HepG2 (cell line): ENCODE data around the gene ACOT13. TPM values are rescaled to one million over a fixed set of nuclear protein-coding genes. Genes with fewer than 3 reads are reported as not detected.

Experiments used
- CCDC6 ChIP-seq: sonication (generic); formaldehyde crosslinking; IDR thresholded peaks from 2 replicates; pipeline ENCODE4 v1.8.1; 2022; ENCODE audit warnings: mild to moderate bottlenecking, missing genetic modification reagents, moderate library complexity
- CEBPG ChIP-seq: IDR thresholded peaks from 2 replicates; pipeline ENCODE4 v1.6.1; 2016
- DNMT3B ChIP-seq: conservative IDR thresholded peaks from 2 replicates; pipeline ENCODE4 v1.6.1; 2016; ENCODE audit warnings: missing biosample characterization, control low read depth
- ELF1 ChIP-seq: sonication (generic); formaldehyde crosslinking; IDR thresholded peaks from 2 replicates; pipeline ENCODE4 v1.4.0; 2020; ENCODE audit warnings: missing genetic modification reagents
- GABPB1 ChIP-seq: IDR thresholded peaks from 2 replicates; pipeline ENCODE4 v1.6.1; 2016; ENCODE audit warnings: mild to moderate bottlenecking, missing genetic modification reagents, moderate library complexity, missing compliant biosample characterization
- GMEB2 ChIP-seq: IDR thresholded peaks from 2 replicates; pipeline ENCODE4 v1.6.1; 2016; ENCODE audit warnings: missing biosample characterization, missing genetic modification reagents, low read depth
- HIVEP1 ChIP-seq: sonication (generic); formaldehyde crosslinking; IDR thresholded peaks from 2 replicates; pipeline ENCODE4 v1.4.0; 2020; ENCODE audit warnings: mild to moderate bottlenecking, missing genetic modification reagents
- KLF12 ChIP-seq: sonication (generic); formaldehyde crosslinking; IDR thresholded peaks from 2 replicates; pipeline ENCODE4 v1.4.0; 2020; ENCODE audit warnings: missing genetic modification reagents, borderline replicate concordance
- MIER2 ChIP-seq: IDR thresholded peaks from 2 replicates; pipeline ENCODE4 v1.6.1; 2016; ENCODE audit warnings: missing biosample characterization, missing genetic modification reagents
- MLXIP ChIP-seq: sonication (generic); formaldehyde crosslinking; IDR thresholded peaks from 2 replicates; pipeline ENCODE4 v1.9.0; 2021; ENCODE audit warnings: missing genetic modification reagents, borderline replicate concordance
- SETDB1 ChIP-seq: sonication (generic); formaldehyde crosslinking; IDR thresholded peaks from 2 replicates; pipeline ENCODE4 v1.5.1; 2020; ENCODE audit warnings: missing genetic modification reagents, mild to moderate bottlenecking, borderline replicate concordance
- SNAPC2 ChIP-seq: sonication (generic); formaldehyde crosslinking; IDR thresholded peaks from 2 replicates; pipeline ENCODE4 v1.8.1; 2022; ENCODE audit warnings: mild to moderate bottlenecking, missing genetic modification reagents
- THYN1 ChIP-seq: sonication (generic); formaldehyde crosslinking; IDR thresholded peaks from 2 replicates; pipeline ENCODE4 v1.8.1; 2023; ENCODE audit warnings: low read depth, mild to moderate bottlenecking, moderate library complexity, missing genetic modification reagents, borderline replicate concordance
- ZBTB44 ChIP-seq: sonication (generic); formaldehyde crosslinking; IDR thresholded peaks from 2 replicates; pipeline ENCODE4 v1.4.0; 2020; ENCODE audit warnings: missing genetic modification reagents
- ZNF24 ChIP-seq: fragments of 450-650 bp; IDR thresholded peaks from 2 replicates; pipeline ENCODE4 v1.6.1; 2017; ENCODE audit warnings: antibody characterized with exemption, mild to moderate bottlenecking
- ZNF350 ChIP-seq: sonication (generic); formaldehyde crosslinking; IDR thresholded peaks from 2 replicates; pipeline ENCODE4 v1.4.0; 2020; ENCODE audit warnings: mild to moderate bottlenecking, low read depth, missing genetic modification reagents, borderline replicate concordance
- ZNF362 ChIP-seq: sonication (generic); formaldehyde crosslinking; IDR thresholded peaks from 2 replicates; pipeline ENCODE4 v1.4.0; 2020; ENCODE audit warnings: missing genetic modification reagents, mild to moderate bottlenecking, borderline replicate concordance
- ZNF367 ChIP-seq: sonication (generic); formaldehyde crosslinking; IDR thresholded peaks from 2 replicates; pipeline ENCODE4 v1.4.0; 2020; ENCODE audit warnings: missing genetic modification reagents, borderline replicate concordance
- ZNF550 ChIP-seq: sonication (generic); formaldehyde crosslinking; IDR thresholded peaks from 2 replicates; pipeline ENCODE4 v1.4.0; 2020; ENCODE audit warnings: mild to moderate bottlenecking, missing genetic modification reagents, borderline replicate concordance
- ZNF616 ChIP-seq: sonication (generic); formaldehyde crosslinking; IDR thresholded peaks from 2 replicates; pipeline ENCODE4 v1.5.0; 2020; ENCODE audit warnings: low read depth, mild to moderate bottlenecking, missing genetic modification reagents
- ZNF737 ChIP-seq: sonication (generic); formaldehyde crosslinking; IDR thresholded peaks from 2 replicates; pipeline ENCODE4 v1.5.0; 2020; ENCODE audit warnings: missing genetic modification reagents, mild to moderate bottlenecking, borderline replicate concordance
- ZNF776 ChIP-seq: sonication (generic); formaldehyde crosslinking; IDR thresholded peaks from 2 replicates; pipeline ENCODE4 v1.4.0; 2020; ENCODE audit warnings: mild to moderate bottlenecking, missing genetic modification reagents
- ZNF792 ChIP-seq: IDR thresholded peaks from 2 replicates; pipeline ENCODE4 v1.6.1; 2016
- polyA plus RNA-seq, 8 experiments: library from polyadenylated mRNA; depleted of rRNA in 3 of 8; stranded (reverse) in 7 of 8; unstranded in 1 of 8; fragments of >200 nt; fragmentation: Illumina TruSeq in 4 of 8; extraction: Trizol in 4 of 8; gene quantifications; 2 replicates each; pipeline versions ENCODE4 v1.2.1 to v1.2.3, GENCODE V29; 2011 to 2016; ENCODE audit warnings: low read depth in 4 of 8, missing spikeins in 1 of 8, mixed read lengths in 1 of 8; ENCODE audit not compliant: insufficient read depth in 1 of 8
- total RNA-seq, 5 experiments: library from RNA; depleted of rRNA; stranded (reverse); fragments of >200 nt; fragmentation: Illumina TruSeq; extraction: Trizol; gene quantifications; 2 replicates each; pipeline ENCODE4 v1.2.3, GENCODE V29; 2016; ENCODE audit warnings: low read depth in 1 of 5

The ACOT13 gene
- total and polyA plus RNA-seq, 2 of the 13 experiments (the other 11 are each of a cell fraction or from before 2014, with no cell fraction given) = 31.5 to 45.1 TPM

- TF ChIP-seq HIVEP1 (CRISPR knock-in tag) (peak; percentile 85), ZNF616 (CRISPR knock-in tag) (peak; percentile 94; the same call in 1 of the 2 replicates), ZNF367 (CRISPR knock-in tag) (peak; percentile 96), GMEB2 (CRISPR knock-in tag) (no peak), ZNF550 (CRISPR knock-in tag) (no peak), ZNF362 (peak; percentile 70; the same call in 1 of the 2 replicates), ZNF776 (CRISPR knock-in tag) (peak; percentile 43; the same call in 1 of the 2 replicates), CCDC6 (CRISPR knock-in tag) (peak; percentile 75), SNAPC2 (CRISPR knock-in tag) (peak; percentile 41; the same call in 1 of the 2 replicates), DNMT3B (CRISPR knock-in tag) (peak; percentile 48; the same call in 1 of the 2 replicates), MIER2 (CRISPR knock-in tag) (no peak; the same call in 1 of the 2 replicates), ZNF792 (CRISPR knock-in tag) (peak; percentile 87), ZNF350 (CRISPR knock-in tag) (no peak; the same call in none of the 2 replicates), ZNF737 (CRISPR knock-in tag) (peak; percentile 89; the same call in 1 of the 2 replicates), ELF1 (CRISPR knock-in tag) (peak; percentile 47; the same call in 1 of the 2 replicates), CEBPG (no peak), KLF12 (CRISPR knock-in tag) (no peak; the same call in 1 of the 2 replicates), ZNF24 (0 out of 2 replicates have a peak, but pooled peaks have one; percentile 3), SETDB1 (CRISPR knock-in tag) (no peak), THYN1 (CRISPR knock-in tag) (0 out of 2 replicates have a peak, but pooled peaks have one; percentile 79), GABPB1 (CRISPR knock-in tag) (no peak), ZBTB44 (peak; percentile 80; the same call in 1 of the 2 replicates), MLXIP (CRISPR knock-in tag) (no peak)
Measured at GRCh38 chr6:24721461-24722215, 54.8 kb downstream of the ACOT13 start (continued).
